ENCODE measurements around the gene HIPK3.

The HIPK3 gene

DNA sequence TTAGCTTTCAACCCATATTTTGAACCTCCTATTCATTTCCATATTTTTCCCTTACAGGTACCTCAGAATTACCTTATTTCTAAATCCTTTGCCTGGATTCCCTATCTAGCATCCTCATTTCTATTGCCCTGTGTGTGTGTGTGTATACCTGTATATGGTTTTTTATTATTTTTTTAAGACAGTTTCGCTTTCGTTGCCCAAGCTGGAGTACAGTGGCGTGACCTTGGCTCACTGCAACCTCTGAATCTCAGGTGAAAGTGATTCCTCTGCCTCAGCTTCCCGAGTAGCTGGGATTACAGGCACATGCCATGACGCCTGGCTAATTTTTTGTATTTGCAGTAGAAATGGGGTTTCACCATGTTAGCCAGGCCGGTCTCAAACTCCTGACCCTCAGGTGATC is 12.6 kb downstream of the HIPK3 start:
- Histone ChIP-seq H3K79me2 (ENCODE audit: low read length) (peaks cover 37% of the 10 kb centered on the region), H3K27ac (ENCODE audit: low read length) (no peak overlapping the region), H3K9me3 (ENCODE audit: insufficient read depth, low read length) (no peaks in the 10 kb centered on the region), H3K4me3 (ENCODE audit: low read length) (no peak overlapping the region), H2AFZ (ENCODE audit: low read depth, low read length) (no peak overlapping the region), H3K27me3 (ENCODE audit: low read depth, low read length) (no peaks in the 10 kb centered on the region), H3K9ac (ENCODE audit: low read length) (no peak overlapping the region), H3K4me2 (ENCODE audit: low read length) (no peak overlapping the region), H3K4me1 (ENCODE audit: low read length) (no peaks in the 10 kb centered on the region), H4K20me1 (ENCODE audit: insufficient read depth, low read length) (peaks cover 10% of the 10 kb centered on the region; the same call in 1 of the 2 replicates), H3K36me3 (replicated peaks; ENCODE audit: low read depth, low read length) (no peaks in the 10 kb centered on the region)
- TF ChIP-seq, protein P1, sequence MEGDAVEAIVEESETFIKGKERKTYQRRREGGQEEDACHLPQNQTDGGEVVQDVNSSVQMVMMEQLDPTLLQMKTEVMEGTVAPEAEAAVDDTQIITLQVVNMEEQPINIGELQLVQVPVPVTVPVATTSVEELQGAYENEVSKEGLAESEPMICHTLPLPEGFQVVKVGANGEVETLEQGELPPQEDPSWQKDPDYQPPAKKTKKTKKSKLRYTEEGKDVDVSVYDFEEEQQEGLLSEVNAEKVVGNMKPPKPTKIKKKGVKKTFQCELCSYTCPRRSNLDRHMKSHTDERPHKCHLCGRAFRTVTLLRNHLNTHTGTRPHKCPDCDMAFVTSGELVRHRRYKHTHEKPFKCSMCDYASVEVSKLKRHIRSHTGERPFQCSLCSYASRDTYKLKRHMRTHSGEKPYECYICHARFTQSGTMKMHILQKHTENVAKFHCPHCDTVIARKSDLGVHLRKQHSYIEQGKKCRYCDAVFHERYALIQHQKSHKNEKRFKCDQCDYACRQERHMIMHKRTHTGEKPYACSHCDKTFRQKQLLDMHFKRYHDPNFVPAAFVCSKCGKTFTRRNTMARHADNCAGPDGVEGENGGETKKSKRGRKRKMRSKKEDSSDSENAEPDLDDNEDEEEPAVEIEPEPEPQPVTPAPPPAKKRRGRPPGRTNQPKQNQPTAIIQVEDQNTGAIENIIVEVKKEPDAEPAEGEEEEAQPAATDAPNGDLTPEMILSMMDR (IDR thresholded peaks at IDR 0.05; ENCODE audit: low read depth, low read length): no peak
- TF ChIP-seq EZH2phosphoT487 (IDR thresholded peaks at IDR 0.05; ENCODE audit: low read depth): no peak

DNA sequence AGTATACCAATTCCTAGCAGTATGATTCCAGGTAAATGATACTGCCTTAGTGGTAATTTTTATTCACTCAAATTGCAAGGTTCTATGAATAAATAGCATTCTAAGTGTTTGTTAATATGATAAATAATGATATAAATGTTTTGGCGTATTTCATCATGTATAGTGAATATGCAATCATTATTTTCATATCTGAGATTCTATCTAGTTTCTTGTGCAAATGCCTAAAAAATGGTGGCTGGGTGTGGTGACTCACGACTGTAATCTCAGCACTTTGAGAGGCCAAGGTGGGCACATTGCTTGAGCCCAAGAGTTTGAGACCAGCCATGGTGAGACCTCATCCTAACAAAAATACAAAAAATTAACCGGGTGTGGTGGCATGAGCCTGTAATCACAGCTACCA is 13.9 kb downstream of the HIPK3 start:
- Histone ChIP-seq H3K4me3 (ENCODE audit: low read length) (no peak overlapping the region), H2AFZ (ENCODE audit: low read depth, low read length) (no peak overlapping the region), H3K9me3 (ENCODE audit: insufficient read depth, low read length) (no peaks in the 10 kb centered on the region), H3K4me1 (ENCODE audit: low read length) (no peaks in the 10 kb centered on the region), H3K9ac (ENCODE audit: low read length) (no peak overlapping the region), H4K20me1 (ENCODE audit: insufficient read depth, low read length) (peaks cover 10% of the 10 kb centered on the region; the same call in 1 of the 2 replicates), H3K36me3 (replicated peaks; ENCODE audit: low read depth, low read length) (no peaks in the 10 kb centered on the region), H3K27me3 (ENCODE audit: low read depth, low read length) (no peaks in the 10 kb centered on the region), H3K4me2 (ENCODE audit: low read length) (no peak overlapping the region), H3K79me2 (ENCODE audit: low read length) (peaks cover 38% of the 10 kb centered on the region), H3K27ac (ENCODE audit: low read length) (no peak overlapping the region)
- TF ChIP-seq, protein P1 (IDR thresholded peaks at IDR 0.05; ENCODE audit: low read depth, low read length): no peak
- no peak for TF ChIP-seq EZH2phosphoT487 (IDR thresholded peaks at IDR 0.05; ENCODE audit: low read depth)

DNA sequence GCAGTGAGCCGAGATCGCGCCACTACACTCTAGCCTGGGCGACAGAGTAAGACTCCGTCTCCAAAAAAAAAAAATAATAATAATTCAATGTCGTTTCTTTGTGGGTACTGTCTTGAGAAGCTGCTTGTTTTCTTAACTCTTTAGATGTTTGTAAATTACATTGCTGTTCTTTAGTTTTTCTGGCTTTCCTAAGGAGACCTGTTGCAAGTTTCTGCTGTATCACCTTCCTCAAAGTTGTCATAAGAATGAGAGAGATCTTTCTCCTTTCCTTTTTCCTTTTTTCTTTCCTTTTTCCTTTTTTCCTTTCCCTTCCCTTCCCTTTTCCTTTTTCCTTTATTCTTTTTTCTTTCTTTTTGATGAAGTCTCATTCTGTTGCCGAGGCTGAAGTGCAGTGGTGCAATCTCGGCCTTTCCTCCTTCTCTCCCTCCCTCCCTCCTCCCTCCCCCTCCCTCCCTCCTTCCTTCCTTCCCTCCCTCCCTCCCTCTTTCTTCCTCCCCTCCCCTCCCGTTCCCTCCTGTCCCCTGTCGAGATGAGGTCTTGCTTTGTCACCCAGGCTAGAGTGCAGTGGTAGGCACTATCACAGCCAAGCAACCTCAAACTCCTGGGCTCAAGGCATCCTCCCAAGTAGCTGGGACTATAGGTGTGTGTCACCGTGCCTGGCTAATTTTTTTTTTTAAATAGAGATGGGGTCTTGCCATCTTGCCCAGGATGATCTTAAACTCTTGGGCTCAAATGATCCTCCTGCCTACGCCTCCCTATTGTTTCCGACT is 15.3 kb downstream of the HIPK3 start:
- Histone ChIP-seq H3K36me3 (replicated peaks; ENCODE audit: low read depth, low read length) (no peaks in the 10 kb centered on the region), H3K4me3 (ENCODE audit: low read length) (no peak overlapping the region), H3K27me3 (ENCODE audit: low read depth, low read length) (no peaks in the 10 kb centered on the region), H3K27ac (ENCODE audit: low read length) (no peak overlapping the region), H3K79me2 (ENCODE audit: low read length) (peaks cover 33% of the 10 kb centered on the region), H4K20me1 (ENCODE audit: insufficient read depth, low read length) (peaks cover 11% of the 10 kb centered on the region; the same call in 1 of the 2 replicates), H3K9ac (ENCODE audit: low read length) (no peak overlapping the region), H3K4me1 (ENCODE audit: low read length) (no peaks in the 10 kb centered on the region), H2AFZ (ENCODE audit: low read depth, low read length) (no peak overlapping the region), H3K4me2 (ENCODE audit: low read length) (no peak overlapping the region), H3K9me3 (ENCODE audit: insufficient read depth, low read length) (no peaks in the 10 kb centered on the region)
- TF ChIP-seq, protein P1 (IDR thresholded peaks at IDR 0.05; ENCODE audit: low read depth, low read length): no peak
- TF ChIP-seq EZH2phosphoT487 (IDR thresholded peaks at IDR 0.05; ENCODE audit: low read depth): no peak

DNA sequence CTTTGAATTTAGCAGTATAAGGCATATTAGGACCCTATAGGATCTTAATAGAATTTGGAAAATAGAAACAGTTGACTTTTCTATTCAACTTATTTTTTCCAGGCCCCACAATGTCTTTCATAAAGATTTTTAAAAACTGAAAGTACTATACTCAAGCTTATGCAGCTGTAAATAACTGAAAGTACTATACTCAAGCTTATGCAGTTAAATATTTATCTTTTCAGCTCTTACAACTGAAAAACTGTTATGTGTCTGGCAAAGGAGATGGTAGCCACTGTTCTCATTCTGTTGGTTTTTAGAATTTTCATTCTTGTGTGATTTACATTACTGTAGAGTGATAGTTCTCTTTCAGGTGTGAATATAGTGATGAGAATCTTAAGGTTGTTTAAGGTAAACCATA is 16.5 kb downstream of the HIPK3 start:
- Histone ChIP-seq H4K20me1 (ENCODE audit: insufficient read depth, low read length) (peaks cover 14% of the 10 kb centered on the region; the same call in 1 of the 2 replicates), H3K4me1 (ENCODE audit: low read length) (no peaks in the 10 kb centered on the region), H3K4me2 (ENCODE audit: low read length) (no peak overlapping the region), H3K4me3 (ENCODE audit: low read length) (no peak overlapping the region), H3K27ac (ENCODE audit: low read length) (no peak overlapping the region), H3K79me2 (ENCODE audit: low read length) (peaks cover 40% of the 10 kb centered on the region), H2AFZ (ENCODE audit: low read depth, low read length) (no peak overlapping the region), H3K9ac (ENCODE audit: low read length) (no peak overlapping the region), H3K9me3 (ENCODE audit: insufficient read depth, low read length) (no peaks in the 10 kb centered on the region), H3K27me3 (ENCODE audit: low read depth, low read length) (no peaks in the 10 kb centered on the region), H3K36me3 (replicated peaks; ENCODE audit: low read depth, low read length) (no peaks in the 10 kb centered on the region)
- TF ChIP-seq, protein P1 (IDR thresholded peaks at IDR 0.05; ENCODE audit: low read depth, low read length): no peak
- TF ChIP-seq EZH2phosphoT487 (IDR thresholded peaks at IDR 0.05; ENCODE audit: low read depth): no peak

Measured in OCI-LY3 (cell line).